ELR (cell line): ENCODE results near the gene ALKBH3.
A peak's percentile ranks its signal among the peaks of the same experiment; 100 is the strongest.

Source experiments
- DNase-seq: peaks from one replicate; pipeline ENCODE4 v3.0.0-alpha.2; 2015; ENCODE audit warnings: low read depth

Gene ALKBH3

GRCh38 chr11:43880640-43881159 is at the start of gene ALKBH3:
Gene ALKBH3 (plus strand): TSS chr11:43880831. CDS start chr11:43882653, 1,822 bp downstream.
- DNase-seq: peak; percentile 95

GRCh38 chr11:43830928-43831440 is 49.6 kb upstream of the ALKBH3 start:
- peak; percentile 100 for DNase-seq

- peak; percentile 15 for DNase-seq
Observed at GRCh38 chr11:43832536-43832935, 48.1 kb upstream of the ALKBH3 start.

GRCh38 chr11:43833657-43834073 is 47.0 kb upstream of the ALKBH3 start:
- peak; percentile 26 for DNase-seq

- DNase-seq: no peak
Observed at GRCh38 chr11:43834286-43834685, 46.3 kb upstream of the ALKBH3 start.

- DNase-seq: no peak
Observed at GRCh38 chr11:43835104-43835503, 45.5 kb upstream of the ALKBH3 start.

GRCh38 chr11:43837879-43838278 is 42.8 kb upstream of the ALKBH3 start:
- no peak for DNase-seq

GRCh38 chr11:43842021-43842420 is 38.6 kb upstream of the ALKBH3 start:
- no peak for DNase-seq

- peak; percentile 74 for DNase-seq
Observed at GRCh38 chr11:43845816-43846215, 34.8 kb upstream of the ALKBH3 start.

GRCh38 chr11:43852057-43852636 is 28.5 kb upstream of the ALKBH3 start:
- peak; percentile 80 for DNase-seq

- no peak for DNase-seq
Observed at GRCh38 chr11:43853781-43854180, 26.9 kb upstream of the ALKBH3 start.

GRCh38 chr11:43856993-43857392 is 23.6 kb upstream of the ALKBH3 start:
- no peak for DNase-seq

- DNase-seq: no peak
Observed at GRCh38 chr11:43861141-43861540, 19.5 kb upstream of the ALKBH3 start.

GRCh38 chr11:43866520-43866919 is 14.1 kb upstream of the ALKBH3 start:
- DNase-seq: peak; percentile 48

GRCh38 chr11:43866969-43867368 is 13.7 kb upstream of the ALKBH3 start:
- no peak for DNase-seq

- DNase-seq: peak; percentile 72
Observed at GRCh38 chr11:43868852-43869567, 11.6 kb upstream of the ALKBH3 start.

GRCh38 chr11:43871051-43871450 is 9.6 kb upstream of the ALKBH3 start:
- no peak for DNase-seq

- DNase-seq: no peak
Observed at GRCh38 chr11:43872995-43873394, 7.6 kb upstream of the ALKBH3 start.

GRCh38 chr11:43874078-43874477 is 6.6 kb upstream of the ALKBH3 start:
- DNase-seq: no peak

GRCh38 chr11:43874738-43875137 is 5.9 kb upstream of the ALKBH3 start:
- DNase-seq: no peak

- no peak for DNase-seq
Observed at GRCh38 chr11:43879789-43880639, 617 bp upstream of the ALKBH3 start.

- DNase-seq: no peak
Observed at GRCh38 chr11:43892851-43893250, 12.2 kb downstream of the ALKBH3 start.
